ENCODE data around the gene FBXO40.

The FBXO40 gene

DNA sequence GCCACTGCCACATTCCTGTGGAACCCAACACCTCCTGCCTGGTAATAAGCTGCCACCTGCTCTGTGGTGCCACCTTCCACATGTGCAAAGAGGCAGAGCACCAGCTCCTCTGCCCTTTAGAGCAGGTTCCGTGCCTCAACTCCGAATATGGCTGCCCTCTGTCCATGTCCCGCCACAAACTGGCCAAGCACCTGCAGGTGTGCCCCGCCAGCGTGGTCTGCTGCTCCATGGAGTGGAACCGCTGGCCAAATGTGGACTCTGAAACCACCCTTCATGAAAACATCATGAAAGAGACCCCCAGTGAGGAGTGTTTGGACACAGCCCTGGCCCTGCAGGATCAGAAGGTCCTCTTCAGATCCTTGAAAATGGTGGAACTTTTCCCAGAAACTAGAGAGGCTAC, 28.3 kb downstream of the FBXO40 start:
- DNase-seq: no peak

DNA sequence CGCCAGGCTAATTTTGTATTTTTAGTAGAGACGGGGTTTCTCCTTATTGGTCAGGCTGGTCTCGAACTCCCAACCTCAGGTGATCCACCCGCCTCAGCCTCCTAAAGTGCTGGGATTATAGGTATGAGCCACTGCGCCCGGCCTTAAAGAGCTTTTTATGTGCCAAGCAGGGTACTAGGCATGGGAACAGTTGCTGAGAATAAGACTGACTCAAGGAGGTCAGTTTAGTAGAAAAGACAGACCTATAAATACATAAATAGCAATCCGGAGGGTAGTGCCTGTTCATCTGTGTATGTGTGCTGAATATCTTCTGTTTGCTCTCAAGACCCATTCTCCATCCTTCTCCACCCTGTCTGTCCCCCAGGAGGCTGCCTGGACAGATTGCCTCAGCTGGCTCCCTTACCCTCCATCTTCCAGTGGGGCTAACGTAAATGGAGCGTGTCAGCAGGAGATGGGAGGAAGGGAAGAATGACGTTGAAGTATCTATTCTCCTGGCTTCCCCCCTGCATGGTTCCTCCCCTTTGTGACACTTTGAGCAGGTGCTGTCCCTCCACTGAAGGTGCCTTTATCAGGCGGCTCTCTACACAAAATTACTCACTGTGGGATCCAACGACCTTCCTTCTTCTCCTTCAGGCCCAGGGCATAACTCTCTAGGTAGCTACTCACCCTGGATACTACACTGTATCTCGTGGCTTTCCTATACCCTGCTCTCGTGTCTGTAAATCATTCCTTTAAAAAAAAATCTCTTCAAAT, 31.1 kb downstream of the FBXO40 start:
- DNase-seq: no peak

- DNase-seq: no peak
Measured at GRCh38 chr3:121626495-121626894, 33.3 kb downstream of the FBXO40 start.

DNA sequence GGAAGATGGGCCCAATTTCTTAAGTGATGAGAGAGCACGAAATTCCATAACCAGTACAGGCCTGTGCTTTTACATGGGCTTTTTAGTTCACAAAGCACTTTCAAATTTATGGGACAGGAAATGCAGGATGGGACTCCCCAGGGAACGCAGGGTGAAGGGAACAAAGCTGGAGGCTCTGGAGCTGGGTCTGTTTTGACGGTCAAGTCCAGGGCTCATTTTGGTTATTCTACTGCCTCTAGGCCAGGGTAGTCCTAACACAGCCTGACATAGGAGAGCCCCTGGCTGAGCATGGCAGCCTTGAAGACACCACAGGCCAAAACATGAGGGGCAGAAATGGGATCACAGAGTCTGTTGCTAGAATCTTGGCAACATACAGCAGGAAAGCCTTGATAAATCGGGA, 34.0 kb downstream of the FBXO40 start:
- no peak for DNase-seq

- DNase-seq: no peak
Measured at GRCh38 chr3:121627622-121628021, 34.4 kb downstream of the FBXO40 start.

- DNase-seq: no peak
Measured at GRCh38 chr3:121629601-121630000, 36.4 kb downstream of the FBXO40 start.

DNA sequence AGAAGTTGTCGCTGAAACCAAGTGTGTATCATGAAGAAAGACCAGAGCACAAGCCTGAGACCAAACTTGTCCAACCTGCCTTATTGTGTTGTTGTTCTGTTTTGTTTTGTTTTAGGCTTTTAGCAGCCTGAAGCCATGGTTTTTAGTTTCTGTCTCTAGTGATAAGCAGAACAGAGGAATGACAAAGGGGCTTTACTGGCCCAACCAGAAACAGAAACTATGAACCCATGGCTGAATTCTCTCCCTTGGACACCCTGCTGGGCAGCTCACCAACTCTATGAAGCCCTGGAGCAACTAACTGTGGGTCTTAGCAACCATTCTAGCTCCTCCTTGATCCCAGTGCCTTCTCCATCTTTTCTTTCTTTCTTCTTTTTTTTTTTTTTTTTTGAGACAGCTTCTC, 37.2 kb downstream of the FBXO40 start:
- DNase-seq: no peak

DNA sequence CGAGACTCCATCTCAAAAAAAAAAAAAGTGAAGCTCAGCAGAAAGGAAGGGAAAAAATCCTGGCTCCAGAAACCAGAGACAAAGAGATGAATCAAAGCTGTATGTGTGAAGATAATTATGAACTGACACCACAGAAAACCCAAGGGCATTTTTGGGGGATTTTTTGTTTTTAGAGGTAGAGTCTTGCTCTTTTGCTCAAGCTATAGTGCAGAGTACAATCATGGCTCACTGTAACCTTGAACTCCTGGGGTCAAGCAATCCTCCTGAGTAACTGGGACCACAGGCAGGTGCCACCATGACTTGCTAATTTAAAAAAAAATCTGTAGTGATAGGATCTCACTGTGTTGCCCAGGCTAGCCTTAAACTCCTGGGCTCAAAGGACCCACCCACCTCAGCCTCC, 44.7 kb downstream of the FBXO40 start:
- no peak for DNase-seq

GRCh38 chr3:121641127-121641526, 47.9 kb downstream of the FBXO40 start:
- no peak for DNase-seq

DNA sequence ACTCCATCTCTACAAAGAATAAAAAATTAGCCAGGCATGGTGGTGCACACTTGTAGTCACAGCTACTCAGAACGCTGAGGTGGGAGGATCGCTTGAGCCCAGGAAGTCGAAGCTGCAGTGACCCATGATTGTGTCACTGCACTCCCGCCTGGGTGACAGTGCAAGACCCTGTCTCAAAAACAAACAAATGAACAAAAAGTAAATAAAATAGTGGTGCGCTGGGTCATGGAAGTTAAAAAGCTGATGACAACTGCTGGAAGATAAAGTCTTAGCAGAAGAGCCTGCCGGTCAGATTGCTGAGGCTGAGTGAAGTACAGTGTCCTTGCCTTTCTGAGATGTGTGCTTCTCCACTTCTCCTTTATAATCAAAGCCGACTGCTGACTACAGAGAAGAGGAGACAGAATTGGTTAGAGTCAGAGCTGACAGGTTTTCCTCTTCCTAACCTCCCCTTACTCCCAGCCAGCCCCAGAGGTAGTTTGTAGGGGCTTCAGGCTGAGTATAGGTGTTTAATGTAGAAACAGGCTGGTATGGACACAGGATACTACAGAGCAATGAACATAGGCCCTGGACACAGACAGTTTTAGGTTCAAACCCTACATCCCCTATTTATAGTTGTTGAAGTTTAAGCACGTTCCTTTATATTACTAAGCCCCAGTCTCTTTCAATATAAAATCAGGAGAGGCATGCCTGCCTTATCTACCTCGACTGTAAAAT, 49.6 kb downstream of the FBXO40 start:
- no peak for DNase-seq

DNA sequence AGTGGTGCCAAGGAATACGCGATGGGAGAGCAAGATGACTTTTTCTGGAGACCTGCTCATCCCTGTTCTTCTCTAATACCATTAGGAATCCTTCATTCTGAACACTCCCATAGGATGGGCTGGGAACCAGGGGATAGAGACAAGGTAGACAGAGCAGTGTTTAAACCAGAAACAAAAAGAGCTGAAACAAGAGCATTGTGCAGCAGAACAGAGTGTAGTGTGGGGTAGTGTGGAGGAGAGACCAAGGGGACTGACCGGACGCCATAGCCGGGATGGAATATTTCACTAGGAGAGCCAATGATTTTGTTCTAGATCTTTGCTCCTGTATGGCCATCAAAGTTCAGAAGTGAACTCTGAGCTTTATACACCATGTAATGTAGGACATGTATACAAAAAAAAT, 51.9 kb downstream of the FBXO40 start:
- DNase-seq: no peak

DNA sequence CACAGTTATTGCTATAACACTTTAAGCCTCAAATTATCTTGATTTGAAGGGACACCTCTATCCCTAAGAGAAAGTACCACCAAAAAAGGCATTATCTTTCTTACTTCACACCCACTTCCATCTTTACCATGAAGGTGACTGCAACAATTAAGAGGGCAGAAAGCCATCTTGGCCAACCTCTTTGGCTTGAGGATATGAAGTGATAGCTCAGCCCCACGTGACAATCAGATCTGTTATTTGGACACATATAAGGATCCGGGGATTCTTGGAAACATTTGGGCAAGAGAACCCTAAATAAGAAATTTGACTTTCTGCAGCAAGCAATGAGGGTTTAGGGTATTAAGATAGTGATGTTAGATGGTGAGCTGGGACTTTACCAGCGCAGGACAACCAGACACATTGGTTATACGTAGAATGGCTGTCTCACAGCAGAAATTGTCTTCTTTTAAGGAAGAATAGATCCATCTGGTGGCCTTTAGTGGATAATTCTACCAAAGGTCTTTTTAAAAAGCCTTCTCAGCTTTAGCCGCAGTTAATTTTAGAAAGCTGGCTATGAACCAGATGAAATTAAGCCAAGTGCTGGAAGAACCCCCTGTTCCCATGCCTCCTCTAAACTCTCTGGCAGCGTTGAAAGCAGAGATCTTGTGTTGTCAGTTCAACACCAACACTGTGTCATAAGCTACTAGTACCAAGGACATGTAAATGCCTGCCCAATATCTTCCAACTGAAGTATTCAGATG, 55.2 kb downstream of the FBXO40 start:
- DNase-seq: no peak

DNA sequence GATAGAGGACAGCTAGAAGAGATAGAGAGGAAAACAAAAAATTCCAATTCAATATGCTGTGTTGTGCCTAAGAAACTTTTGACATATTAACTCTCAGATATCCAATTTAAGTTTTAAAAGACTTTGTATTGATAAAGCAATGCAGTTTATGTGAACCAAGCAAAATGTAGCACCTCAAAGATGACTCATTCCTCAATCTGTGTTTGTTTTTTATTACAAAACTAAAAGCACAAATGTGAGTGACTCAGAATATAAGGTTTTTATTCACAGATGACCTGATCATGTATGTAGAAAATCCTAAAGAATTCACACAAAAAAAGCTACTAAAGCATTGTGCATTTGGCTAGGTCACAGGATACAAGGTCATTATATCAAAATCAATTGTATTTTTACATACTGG, 56.5 kb downstream of the FBXO40 start:
- DNase-seq: no peak

DNA sequence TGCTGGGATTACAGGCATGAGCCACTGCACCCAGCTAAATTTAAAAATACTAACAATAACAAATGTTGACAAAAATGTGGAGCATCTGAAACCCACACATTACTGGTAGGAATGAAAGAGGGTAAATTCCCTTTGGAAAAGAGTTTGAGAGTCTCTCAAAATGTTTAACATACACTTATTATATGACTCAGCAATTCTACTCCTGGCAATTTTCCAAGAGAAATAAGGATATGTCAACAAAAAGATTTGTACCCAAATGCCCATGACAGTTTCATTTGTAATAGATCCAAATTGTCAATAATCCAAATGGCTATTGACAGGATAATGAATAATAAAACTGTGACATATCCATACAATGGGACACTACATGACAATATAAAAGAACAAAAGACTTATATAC, 58.5 kb downstream of the FBXO40 start:
- no peak for DNase-seq

DNA sequence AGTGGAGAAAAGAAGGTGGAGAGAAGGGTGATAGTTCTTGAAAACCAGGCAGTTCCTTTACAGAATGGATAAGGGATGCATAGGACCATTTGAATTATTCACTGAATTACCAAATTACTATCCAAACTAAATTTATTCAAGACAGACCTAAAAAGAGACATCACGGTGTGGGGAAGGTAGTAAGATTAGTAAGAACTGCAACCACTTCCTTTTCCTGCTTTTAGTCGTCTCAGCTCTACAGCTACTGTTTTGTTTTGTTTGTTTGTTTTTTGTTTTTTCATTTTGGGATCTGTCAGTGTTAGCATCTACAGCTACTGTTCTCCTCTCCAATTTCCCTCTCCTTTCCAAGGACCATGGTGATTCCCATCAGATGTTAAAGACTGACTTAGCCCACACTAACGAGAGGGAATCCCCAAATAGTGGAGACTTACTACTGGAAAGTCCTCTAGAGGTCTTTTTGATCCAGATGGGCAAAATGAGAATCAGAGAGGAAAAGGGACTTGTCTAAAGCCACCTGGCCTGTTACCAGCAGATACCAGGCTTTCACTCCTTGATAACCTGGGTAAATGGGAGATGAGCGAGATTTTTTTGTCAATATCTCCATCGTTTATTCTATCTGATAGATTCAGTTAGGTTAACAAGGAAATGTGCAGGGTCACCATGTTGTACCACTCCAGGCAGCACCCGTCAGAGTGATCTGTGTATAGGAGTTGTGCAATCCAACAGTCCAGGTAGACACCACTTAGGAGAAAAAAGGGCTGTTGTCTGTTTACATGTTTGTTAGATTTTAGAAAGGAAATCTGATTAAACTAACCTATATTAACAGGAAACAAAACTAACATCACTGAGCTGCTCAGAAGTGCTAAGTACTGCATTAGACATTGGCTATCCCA, 61.6 kb downstream of the FBXO40 start:
- no peak for DNase-seq

DNA sequence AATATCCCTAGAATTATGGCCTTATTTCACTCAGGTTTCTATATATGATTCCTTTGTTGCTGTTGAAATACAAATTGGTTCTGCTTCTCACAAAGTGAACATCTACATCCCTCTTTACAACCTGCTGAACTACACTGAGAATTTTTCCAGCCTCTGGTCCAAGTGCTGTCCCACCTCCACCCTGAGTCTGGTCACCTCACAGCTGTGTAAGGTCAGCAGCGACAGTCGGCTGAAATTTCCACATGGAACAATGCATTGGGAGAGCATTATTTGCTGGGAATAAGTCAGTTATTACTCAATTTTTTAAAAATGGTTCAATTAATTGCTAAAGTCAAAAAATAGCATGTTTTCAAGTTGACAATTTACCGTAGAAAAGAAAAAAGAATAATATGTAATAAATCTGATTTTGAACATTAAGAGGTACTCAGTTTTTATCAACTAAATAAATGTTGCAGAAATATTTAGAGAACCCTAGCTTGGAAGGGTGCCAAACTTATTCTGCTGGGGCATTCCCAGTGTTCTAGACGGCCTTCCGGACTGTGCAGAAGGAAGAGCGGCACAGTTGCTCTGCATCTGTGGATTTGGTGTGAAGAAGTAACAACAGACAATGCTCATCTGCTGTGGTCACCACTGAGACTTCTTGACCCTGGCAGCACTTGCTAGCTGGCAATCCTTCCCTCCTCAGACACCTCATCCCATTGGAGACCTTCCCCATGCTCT, 65.7 kb downstream of the FBXO40 start:
- no peak for DNase-seq

DNA sequence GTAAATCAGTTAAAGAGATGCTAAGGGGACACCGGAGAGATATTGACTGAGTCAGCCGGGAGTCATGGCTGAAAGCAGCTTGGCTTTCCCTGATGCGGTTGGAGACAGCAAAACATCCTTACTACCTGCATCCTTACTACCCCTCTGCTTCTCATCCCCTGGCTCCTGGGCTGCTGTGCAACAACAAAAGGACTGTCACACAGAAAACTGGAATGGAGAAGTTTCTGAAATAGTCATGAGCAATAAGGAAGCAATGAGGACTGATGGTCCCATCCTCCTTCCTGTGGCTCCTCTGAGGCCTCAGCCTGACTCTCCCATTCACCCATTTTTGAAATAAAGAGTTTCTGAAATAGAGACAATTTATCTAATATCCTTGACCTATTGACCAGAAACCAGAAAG, 66.4 kb downstream of the FBXO40 start:
- DNase-seq: no peak

DNA sequence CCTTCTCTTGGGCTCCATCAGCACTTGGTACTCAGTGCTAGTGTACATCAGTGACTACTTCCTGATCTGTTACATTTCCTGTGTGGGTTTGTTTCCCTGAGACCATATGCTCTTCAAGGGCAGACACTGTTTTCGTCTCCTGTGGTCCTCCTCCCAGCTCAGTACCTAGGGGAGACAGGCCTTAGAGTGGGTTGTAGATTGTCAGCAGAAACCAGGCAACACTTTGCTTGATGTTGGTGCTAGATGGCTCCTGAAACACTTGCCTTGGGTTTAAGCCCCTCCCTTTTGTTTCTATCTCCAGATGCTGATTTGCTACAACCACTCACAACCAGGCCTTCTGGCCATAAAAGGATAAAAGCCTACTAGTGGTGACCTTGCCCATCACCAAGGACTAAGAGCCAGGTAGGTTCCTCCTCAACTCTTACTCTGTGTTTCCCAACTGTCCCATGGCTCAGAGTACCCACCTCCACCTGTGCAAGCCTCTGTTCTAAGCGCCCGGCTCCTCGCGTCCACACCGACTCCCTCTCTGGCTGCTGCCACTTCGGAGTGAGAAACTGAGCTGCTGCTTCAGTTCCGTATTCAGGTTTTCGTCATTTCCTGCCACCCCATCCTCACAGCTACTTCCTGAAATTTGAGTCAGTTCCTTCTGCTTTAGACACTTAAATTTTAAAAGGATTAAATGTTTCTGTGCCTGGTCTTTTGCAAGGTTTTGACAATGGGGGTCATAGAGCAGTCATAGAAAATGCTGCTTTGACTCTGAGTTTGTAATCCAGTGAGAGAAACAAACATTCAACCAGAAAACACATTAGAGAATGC, 67.4 kb downstream of the FBXO40 start, which contains the start of gene HCLS1:
Gene HCLS1 (minus strand): TSS at position 548 of the 816 bp plus-strand sequence. CDS start 2,556 bp downstream, outside the sequence.
- DNase-seq: no peak

GRCh38 chr3:121661376-121661775, 68.2 kb downstream of the FBXO40 start:
- DNase-seq: no peak

DNA sequence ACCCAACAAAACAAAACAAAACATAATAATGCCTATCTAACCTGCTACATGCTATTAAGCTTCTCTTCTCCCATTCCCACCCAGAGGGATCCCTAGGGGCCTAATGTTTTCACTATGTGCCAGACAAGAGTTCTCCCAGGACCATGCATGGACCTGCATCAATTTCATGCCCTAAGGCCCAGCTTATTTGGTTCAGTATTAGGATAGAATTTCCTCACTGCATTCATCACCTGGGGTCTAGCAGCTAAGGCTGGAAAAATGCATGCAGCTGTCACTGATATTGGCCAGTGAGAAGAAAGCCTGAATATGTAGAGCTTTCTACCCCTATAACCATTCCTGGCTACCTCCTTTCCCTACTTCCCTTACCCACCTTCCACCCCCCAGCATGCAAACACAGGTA, 69.6 kb downstream of the FBXO40 start:
- no peak for DNase-seq

DNA sequence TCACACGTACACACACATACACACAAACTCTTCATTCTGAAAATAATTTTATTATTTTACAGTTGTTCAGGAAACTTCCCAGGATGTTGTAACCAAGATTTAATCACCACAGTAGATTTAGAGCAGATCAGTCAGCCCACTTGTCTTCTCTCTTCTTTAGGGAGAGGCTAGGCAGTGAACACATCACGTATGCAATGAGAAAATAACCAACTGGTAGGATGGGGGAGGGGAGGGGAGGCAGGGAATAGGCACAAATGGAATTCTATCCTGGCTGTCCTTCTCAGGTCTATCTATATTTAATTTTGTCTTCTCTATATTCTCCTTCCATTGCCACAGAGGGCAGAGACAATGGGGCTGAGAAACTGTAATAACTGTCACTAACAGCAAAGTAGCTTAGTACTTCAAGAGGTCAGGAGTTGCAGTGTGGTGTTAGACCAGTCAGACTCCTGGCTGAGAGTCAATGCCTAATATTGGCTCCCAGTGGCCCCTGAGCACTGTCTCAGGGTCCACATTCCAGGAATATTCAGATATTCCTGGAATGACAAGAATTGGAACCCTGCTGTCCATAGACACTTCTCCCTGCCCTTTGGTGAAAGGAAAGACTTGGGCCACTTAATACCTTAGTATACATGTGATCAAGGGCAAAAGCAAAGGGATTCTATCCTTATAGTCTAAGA, 70.1 kb downstream of the FBXO40 start:
- DNase-seq: no peak

Data from NCI-H1092 treated with DMSO at 0.1 percent for 48 hours (cell line).